ENCODE results near the gene ENPP5.

DNA sequence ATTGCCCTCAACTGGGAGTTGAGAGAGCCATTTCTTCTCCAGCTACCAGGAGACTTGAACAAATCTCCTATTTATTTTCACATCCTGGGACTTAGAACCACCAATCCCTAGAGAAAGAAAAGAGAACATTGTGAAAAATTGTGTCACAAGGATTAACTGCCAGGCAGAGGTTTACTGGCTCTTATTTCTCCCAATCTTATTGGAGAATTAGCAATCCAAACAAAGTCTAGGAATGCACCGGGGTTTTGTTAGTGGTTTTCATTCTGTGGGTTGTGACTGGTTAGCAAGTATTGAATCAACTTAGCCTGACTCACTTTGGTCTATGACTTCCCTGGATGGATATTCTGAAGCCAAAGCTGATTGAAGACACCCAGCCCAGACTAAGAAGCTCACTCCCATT lies 21.2 kb upstream of the ENPP5 start:
- TF ChIP-seq POLR2A (IDR thresholded peaks at IDR 0.05) = no peak
- TF ChIP-seq CTCF (IDR thresholded peaks at IDR 0.05) = no peak
